Heart right ventricle (tissue), 16 donors: ENCODE data around the gene SKIDA1. TPM values are rescaled to one million over a fixed set of nuclear protein-coding genes. Genes with fewer than 3 reads are reported as not detected.

Experiments used
- ATAC-seq, 8 donors: fragments of 200-7000 bp; cut with Tn5 transposase; one replicate each; pipeline ENCODE4 v1.9.1; 2020; ENCODE audit warnings: mild to moderate bottlenecking in 8 of 8, moderate library complexity in 8 of 8, moderate number of reproducible peaks in 1 of 8
- DNase-seq, 2 donors: peaks; one replicate each; pipeline ENCODE4 v3.0.0-alpha.2; 2020
- H3K27ac ChIP-seq, 10 donors: fragments of 200-600 bp; sonication (generic) in 2 of 10; one replicate each; pipeline versions ENCODE4 v1.5.0 to v1.8.0; 2020 to 2022; ENCODE audit warnings: mild to moderate bottlenecking in 3 of 10
- H3K27me3 ChIP-seq, 7 donors: fragments of 200-600 bp; one replicate each; pipeline ENCODE4 v1.8.0; 2021 to 2022; ENCODE audit warnings: mild to moderate bottlenecking in 2 of 7
- H3K36me3 ChIP-seq, 9 donors: fragments of 200-600 bp; sonication (generic) in 1 of 9; one replicate each; pipeline versions ENCODE4 v1.5.0 to v1.8.0; 2020 to 2022; ENCODE audit warnings: mild to moderate bottlenecking in 2 of 9
- H3K4me1 ChIP-seq, 9 donors: fragments of 200-600 bp; sonication (generic) in 1 of 9; one replicate each; pipeline versions ENCODE4 v1.5.0 to v1.8.0; 2020 to 2022; ENCODE audit warnings: mild to moderate bottlenecking in 4 of 9
- H3K4me3 ChIP-seq, 10 donors: fragments of 200-600 bp; sonication (generic) in 2 of 10; one replicate each; pipeline versions ENCODE4 v1.5.0 to v1.8.0; 2020 to 2022; ENCODE audit warnings: mild to moderate bottlenecking in 7 of 10, moderate library complexity in 2 of 10
- H3K9me3 ChIP-seq, 11 donors: fragments of 200-600 bp in 10 of 11; sonication (generic) in 2 of 11; one replicate each; pipeline versions ENCODE4 v1.5.0 to v1.8.0; 2013 to 2022; ENCODE audit warnings: mild to moderate bottlenecking in 2 of 11, control low read depth in 1 of 11, moderate library complexity in 1 of 11
- WGBS, 2 donors: extraction: QIAGEN DNeasy Blood & Tissue Kit; methylation state at CpG; one replicate each; pipeline ENCODE4 v1.1.7; 2013; ENCODE audit warnings: inconsistent platforms in 1 of 2; 5-methylcytosine and 5-hydroxymethylcytosine counted together
- intact Hi-C, 10 donors: fragments of 100-400 bp; cut with DNase I; formaldehyde crosslinking; loops; one replicate each; pipeline versions ENCODE4 v1.11.1 to v1.14.2; 2022
- polyA plus RNA-seq, 2 donors: library from polyadenylated mRNA; stranded (reverse); fragments of 200-250 nt; gene quantifications; one replicate each; pipeline ENCODE4 v1.2.3, GENCODE V29; 2013
- total RNA-seq, 10 donors: library from RNA; stranded (reverse); fragmentation: NEBNext Ultra II Directional in 3 of 10; extraction: Animal tissue kit (Norgen Biotek cat#: 25700) in 3 of 10; gene quantifications; one replicate each; pipeline versions ENCODE4 v1.2.1 to v1.2.4, GENCODE V29; 2021 to 2023
- TF ChIP-seq, protein P1 (sequence below), 9 donors: fragments of 200-600 bp; sonication (generic) in 2 of 9; IDR thresholded peaks; one replicate each; pipeline versions ENCODE4 v1.5.0 to v1.8.0; 2021 to 2022; ENCODE audit warnings: antibody characterized with exemption in 9 of 9, mild to moderate bottlenecking in 5 of 9, moderate library complexity in 1 of 9
- donor health status: Arrhythmogenic right ventricular cardiomyopathy.
- donor health status: ischemic (EF 13 %, LVEDD 7.1; RV severe dilation, severe dysfunction).
- donor health status: healthy with polysubstance abuse.
- donor health status: DM: no; HTN: yes; CAD: no.
- donor health status: DM: no; HTN: no; CAD: no.
- donor health status: ischemic (EF 25% LVEDD 6.9; RV normal size, moderate dysfunction).
- donor health status: ischemic (EF 25% LVEDD 5.7; RV mildly dilated, moderate dysfunction).
- donor health status: healthy.
- donor health status: DM: yes; HTN: yes; CAD: no.
- donor health status: Ischemic cardiomyopathy.
- donor health status: ischemic (EF 35%, LVEDD 5.7; RV mildly dilated, moderate dysfunction).
- donor health status: nonischemic (EF 11% LVEDD 7.7; RV severe dilation, severe dysfunction).
- donor health status: DM: yes; HTN: yes; CAD: no.
- donor health status: PGD.
- donor health status: ischemic (EF 29% LVEDD 5.4; RV normal size, mild dysfunction).
- donor health status: nonischemic (EF 23%, LVEDD 6.1; RV moderate dilation, normal function).

The SKIDA1 gene
- total and polyA plus RNA-seq, 12 donors = 0.23 to 6.4 (median 2.6) TPM

DNA sequence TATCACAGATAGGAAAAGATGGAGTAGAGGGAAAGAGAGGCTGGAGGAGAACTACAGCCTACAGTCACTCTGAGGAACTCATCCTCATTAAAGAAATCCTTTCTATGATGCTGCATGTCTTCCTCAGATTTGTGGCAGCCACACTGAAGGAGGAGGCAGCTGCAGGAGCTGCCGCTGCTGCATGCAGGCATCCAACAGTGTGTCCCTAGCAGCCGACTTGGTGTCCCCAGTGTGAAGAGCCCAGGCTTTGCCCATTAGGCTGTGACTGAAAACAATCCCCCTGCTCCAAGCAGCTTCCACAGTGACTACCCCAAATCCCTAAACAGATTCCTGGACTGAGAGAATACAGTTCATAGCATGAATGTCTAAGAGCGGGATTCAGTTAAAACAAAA is 23.1 kb downstream of the SKIDA1 start:
- TF ChIP-seq, protein P1, sequence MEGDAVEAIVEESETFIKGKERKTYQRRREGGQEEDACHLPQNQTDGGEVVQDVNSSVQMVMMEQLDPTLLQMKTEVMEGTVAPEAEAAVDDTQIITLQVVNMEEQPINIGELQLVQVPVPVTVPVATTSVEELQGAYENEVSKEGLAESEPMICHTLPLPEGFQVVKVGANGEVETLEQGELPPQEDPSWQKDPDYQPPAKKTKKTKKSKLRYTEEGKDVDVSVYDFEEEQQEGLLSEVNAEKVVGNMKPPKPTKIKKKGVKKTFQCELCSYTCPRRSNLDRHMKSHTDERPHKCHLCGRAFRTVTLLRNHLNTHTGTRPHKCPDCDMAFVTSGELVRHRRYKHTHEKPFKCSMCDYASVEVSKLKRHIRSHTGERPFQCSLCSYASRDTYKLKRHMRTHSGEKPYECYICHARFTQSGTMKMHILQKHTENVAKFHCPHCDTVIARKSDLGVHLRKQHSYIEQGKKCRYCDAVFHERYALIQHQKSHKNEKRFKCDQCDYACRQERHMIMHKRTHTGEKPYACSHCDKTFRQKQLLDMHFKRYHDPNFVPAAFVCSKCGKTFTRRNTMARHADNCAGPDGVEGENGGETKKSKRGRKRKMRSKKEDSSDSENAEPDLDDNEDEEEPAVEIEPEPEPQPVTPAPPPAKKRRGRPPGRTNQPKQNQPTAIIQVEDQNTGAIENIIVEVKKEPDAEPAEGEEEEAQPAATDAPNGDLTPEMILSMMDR (IDR thresholded peaks at IDR 0.05) = no peak
- no peaks in the 10 kb centered on the region for H3K36me3 ChIP-seq
- 94 to 97% methylated on average over 3 of the region's 3 CpGs for WGBS, 2 donors
- H3K4me1 ChIP-seq = peaks cover 0 to 21% (median 11%) of the 10 kb centered on the region in 9 donors
- intact Hi-C loops = no loop called here
- no peak overlapping the region for H3K27ac ChIP-seq
- H3K4me3 ChIP-seq = no peak overlapping the region
- DNase-seq = no peak
- peaks cover 0 to 43% (median 0%) of the 10 kb centered on the region in 7 donors for H3K27me3 ChIP-seq
- H3K9me3 ChIP-seq = no peaks in the 10 kb centered on the region
- ATAC-seq = no peak

DNA sequence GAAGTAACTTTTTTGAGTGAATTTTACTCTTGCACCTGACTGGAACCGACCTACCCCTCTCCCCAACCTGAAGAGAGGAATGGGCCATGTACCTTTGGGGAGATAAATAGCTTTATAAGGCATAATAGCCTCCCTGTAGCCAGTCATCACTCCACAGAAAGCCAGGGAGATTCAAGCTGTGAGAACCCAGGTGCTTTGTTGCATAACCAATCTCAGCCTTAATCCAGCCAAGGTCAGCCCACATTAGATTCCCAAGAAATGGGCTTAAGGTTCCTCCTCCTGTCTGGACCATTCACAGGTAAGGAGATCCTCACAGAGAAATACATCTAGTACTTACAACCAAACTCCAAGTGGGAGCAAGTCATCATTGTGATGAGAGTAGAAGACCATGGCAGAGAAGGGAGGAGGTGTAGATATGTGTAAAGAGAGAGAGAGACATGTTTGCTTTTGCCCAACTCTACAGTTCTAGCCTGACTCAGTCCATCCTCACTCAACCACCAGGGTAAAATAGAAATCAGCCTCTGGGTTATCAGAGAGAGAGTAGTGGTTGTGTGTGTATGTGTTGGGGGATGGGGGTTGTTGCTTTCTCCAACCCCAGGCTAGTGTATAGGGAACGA is 23.6 kb downstream of the SKIDA1 start:
- intact Hi-C loops = no loop called here
- no peaks in the 10 kb centered on the region for H3K9me3 ChIP-seq
- WGBS, 2 donors = 89 to 92% methylated on average over 2 of the region's 2 CpGs
- ATAC-seq (no peak), DNase-seq (no peak)
- peaks cover 0 to 48% (median 0%) of the 10 kb centered on the region in 7 donors for H3K27me3 ChIP-seq
- H3K27ac ChIP-seq = no peak overlapping the region
- TF ChIP-seq, protein P1 (IDR thresholded peaks at IDR 0.05) = no peak
- H3K4me3 ChIP-seq = no peak overlapping the region
- peaks cover 0 to 26% (median 11%) of the 10 kb centered on the region in 9 donors for H3K4me1 ChIP-seq
- no peaks in the 10 kb centered on the region for H3K36me3 ChIP-seq

DNA sequence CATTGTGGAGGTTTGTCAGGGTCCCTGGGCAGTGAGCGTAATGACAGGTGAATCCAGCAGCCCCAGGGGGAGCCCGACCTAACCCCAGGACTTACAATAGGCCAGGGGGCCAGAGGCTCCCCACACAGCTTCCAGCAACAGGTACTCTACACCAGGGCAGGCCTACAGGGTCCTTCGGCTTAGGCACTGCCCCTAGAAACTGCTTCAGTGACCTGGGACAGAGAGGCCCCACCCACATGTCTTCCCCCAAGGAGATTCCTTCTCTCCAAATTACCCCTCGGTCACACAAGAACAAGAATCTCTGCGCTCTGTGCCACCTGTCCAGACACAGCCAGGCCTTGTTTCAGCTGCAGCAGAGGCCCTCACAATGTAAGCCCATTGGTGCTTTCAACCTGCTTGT is 24.4 kb downstream of the SKIDA1 start:
- Histone ChIP-seq H3K4me1 (peaks cover 0 to 32% (median 13%) of the 10 kb centered on the region in 9 donors), H3K27ac (no peak overlapping the region), H3K9me3 (no peaks in the 10 kb centered on the region), H3K27me3 (peaks cover 0 to 54% (median 0%) of the 10 kb centered on the region in 7 donors), H3K36me3 (no peaks in the 10 kb centered on the region), H3K4me3 (no peak overlapping the region)
- intact Hi-C loops = no loop called here
- ATAC-seq = no peak
- TF ChIP-seq, protein P1 (IDR thresholded peaks at IDR 0.05) = no peak
- DNase-seq = no peak
- 93% methylated on average over 5 of the region's 5 CpGs for WGBS, 2 donors

DNA sequence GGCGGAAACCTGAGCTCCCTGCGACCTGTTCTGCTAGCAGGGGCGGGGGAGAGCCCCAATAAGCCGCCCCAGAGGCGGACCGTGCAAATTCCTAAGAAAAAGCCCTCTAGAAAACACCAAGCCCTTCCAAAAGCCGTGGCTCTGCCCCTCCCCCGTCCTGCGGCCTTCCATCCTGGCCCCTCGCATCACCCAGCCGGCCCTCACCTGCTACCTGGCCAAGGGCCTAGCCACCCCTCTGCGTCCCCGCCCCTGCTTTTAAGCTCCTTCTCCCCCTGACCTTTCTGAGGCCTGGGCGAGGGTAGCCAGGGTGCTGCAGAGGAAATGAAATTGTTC is 24.9 kb downstream of the SKIDA1 start:
- Histone ChIP-seq H3K4me3 (peak overlapping the region; percentile 16 to 64 (median 49)), H3K27me3 (peaks cover 0 to 54% (median 0%) of the 10 kb centered on the region in 7 donors), H3K27ac (peak overlapping the region in 2 of 10 donors; percentile 26 to 45), H3K9me3 (no peaks in the 10 kb centered on the region), H3K36me3 (no peaks in the 10 kb centered on the region), H3K4me1 (peaks cover 0 to 32% (median 13%) of the 10 kb centered on the region in 9 donors)
- no peak for ATAC-seq
- WGBS, 2 donors = 43 to 59% methylated on average over 14 of the region's 14 CpGs
- intact Hi-C loops = no loop called here
- TF ChIP-seq, protein P1 (IDR thresholded peaks at IDR 0.05) = no peak
- no peak for DNase-seq
